ENCODE results near the gene THAP4. TPM values are rescaled to one million over a fixed set of nuclear protein-coding genes. Genes with fewer than 3 reads are reported as not detected.

Gene THAP4
- total RNA-seq, 1 donor from 2014 or later, result 68.8 TPM

DNA sequence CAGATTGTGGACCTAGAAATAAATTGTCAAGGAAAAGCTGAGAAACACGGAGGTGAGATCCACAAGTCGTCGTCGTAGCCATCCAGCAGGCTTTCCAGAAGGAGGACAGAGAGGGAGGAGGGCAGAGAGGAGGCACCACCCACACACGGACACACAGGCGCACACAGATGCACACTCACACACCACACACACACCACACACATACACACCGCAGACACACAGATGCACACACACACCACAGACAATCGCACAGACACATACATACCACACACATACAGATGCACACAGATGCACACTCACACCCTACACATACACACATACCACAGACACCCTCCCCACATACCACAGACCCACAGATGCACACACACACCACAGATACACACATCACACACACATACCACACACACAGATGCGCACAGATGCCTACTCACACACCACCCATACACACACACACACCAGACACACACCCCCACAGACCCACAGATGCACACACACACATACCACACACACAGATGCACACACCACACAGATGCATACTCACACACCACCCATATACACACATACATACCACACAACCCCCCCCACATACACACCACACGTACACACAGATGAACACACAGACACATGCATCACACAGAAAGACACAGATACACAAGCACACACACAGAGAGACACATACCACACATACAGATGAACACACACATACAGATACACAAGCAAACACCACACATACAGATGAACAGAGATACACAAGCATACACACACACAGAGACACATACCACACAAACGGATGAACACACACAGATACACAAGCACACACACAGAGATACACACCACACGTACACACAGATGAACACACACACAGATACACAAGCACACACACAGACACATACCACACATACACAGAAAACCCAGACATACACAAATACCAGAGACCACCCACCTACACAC, 91.2 kb downstream of the THAP4 start:
- intact Hi-C loops (cut with micrococcal nuclease), result no loop called here
- Histone ChIP-seq H3K27me3 (ENCODE audit: low read depth) (peaks cover 52% of the 10 kb centered on the region), H3K4me1 (peaks cover 35% of the 10 kb centered on the region), H3K4me3 (no peak overlapping the region), H3K36me3 (no peaks in the 10 kb centered on the region), H3K9me3 (replicated peaks) (no peaks in the 10 kb centered on the region), H3K27ac (replicated peaks) (no peak overlapping the region)
- DNase-seq, result no peak
- TF ChIP-seq, protein P1, sequence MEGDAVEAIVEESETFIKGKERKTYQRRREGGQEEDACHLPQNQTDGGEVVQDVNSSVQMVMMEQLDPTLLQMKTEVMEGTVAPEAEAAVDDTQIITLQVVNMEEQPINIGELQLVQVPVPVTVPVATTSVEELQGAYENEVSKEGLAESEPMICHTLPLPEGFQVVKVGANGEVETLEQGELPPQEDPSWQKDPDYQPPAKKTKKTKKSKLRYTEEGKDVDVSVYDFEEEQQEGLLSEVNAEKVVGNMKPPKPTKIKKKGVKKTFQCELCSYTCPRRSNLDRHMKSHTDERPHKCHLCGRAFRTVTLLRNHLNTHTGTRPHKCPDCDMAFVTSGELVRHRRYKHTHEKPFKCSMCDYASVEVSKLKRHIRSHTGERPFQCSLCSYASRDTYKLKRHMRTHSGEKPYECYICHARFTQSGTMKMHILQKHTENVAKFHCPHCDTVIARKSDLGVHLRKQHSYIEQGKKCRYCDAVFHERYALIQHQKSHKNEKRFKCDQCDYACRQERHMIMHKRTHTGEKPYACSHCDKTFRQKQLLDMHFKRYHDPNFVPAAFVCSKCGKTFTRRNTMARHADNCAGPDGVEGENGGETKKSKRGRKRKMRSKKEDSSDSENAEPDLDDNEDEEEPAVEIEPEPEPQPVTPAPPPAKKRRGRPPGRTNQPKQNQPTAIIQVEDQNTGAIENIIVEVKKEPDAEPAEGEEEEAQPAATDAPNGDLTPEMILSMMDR (IDR thresholded peaks at IDR 0.05; ENCODE audit: borderline replicate concordance), result no peak

DNA sequence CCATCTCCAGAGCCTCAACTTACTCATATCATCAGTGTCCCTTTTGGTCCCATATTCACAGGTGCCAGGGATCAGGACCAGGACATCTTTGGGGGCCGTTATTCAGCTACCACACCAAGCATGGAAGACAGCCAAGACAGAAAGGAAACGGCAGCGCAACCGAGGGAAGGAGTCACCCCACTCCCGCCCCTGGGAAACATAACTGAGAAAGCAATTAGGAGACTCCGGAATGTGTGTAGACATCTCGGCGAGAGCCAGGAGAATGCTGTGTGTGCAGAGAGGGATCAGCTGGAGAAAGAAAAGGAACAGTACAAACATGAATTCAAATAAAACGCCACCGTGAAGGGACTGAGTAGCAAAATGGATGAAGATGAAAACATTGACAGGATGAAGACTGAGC, 91.9 kb downstream of the THAP4 start:
- Histone ChIP-seq H3K4me1 (peaks cover 42% of the 10 kb centered on the region), H3K9me3 (replicated peaks) (no peaks in the 10 kb centered on the region), H3K27me3 (ENCODE audit: low read depth) (peaks cover 53% of the 10 kb centered on the region), H3K36me3 (no peaks in the 10 kb centered on the region), H3K4me3 (no peak overlapping the region), H3K27ac (replicated peaks) (no peak overlapping the region)
- intact Hi-C loops (cut with micrococcal nuclease), result no loop called here
- TF ChIP-seq, protein P1 (IDR thresholded peaks at IDR 0.05; ENCODE audit: borderline replicate concordance), result no peak
- DNase-seq, result no peak

DNA sequence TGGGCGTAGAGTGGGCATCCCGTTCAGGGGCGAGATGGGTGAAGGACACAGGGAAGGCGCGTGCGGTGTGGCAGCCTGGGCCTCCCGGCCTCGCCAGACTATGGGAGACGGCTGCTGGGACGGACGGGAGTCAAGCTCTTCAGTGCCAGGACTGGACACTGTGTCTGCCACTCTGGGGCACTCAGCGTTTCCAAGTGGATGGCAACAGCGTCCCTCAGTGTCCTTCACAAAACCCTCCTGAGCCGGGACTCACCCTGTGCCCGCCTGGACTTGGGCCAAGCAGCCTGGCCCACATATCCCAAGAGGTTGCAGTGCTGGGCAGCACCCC, 94.7 kb downstream of the THAP4 start:
- TF ChIP-seq, protein P1 (IDR thresholded peaks at IDR 0.05; ENCODE audit: borderline replicate concordance), result no peak
- Histone ChIP-seq H3K27ac (replicated peaks) (no peak overlapping the region), H3K9me3 (replicated peaks) (no peaks in the 10 kb centered on the region), H3K27me3 (ENCODE audit: low read depth) (peaks cover 43% of the 10 kb centered on the region), H3K4me3 (peak overlapping the region; percentile 61), H3K4me1 (peaks cover 40% of the 10 kb centered on the region), H3K36me3 (no peaks in the 10 kb centered on the region)
- intact Hi-C loops (cut with micrococcal nuclease), result no loop called here
- DNase-seq, result no peak

DNA sequence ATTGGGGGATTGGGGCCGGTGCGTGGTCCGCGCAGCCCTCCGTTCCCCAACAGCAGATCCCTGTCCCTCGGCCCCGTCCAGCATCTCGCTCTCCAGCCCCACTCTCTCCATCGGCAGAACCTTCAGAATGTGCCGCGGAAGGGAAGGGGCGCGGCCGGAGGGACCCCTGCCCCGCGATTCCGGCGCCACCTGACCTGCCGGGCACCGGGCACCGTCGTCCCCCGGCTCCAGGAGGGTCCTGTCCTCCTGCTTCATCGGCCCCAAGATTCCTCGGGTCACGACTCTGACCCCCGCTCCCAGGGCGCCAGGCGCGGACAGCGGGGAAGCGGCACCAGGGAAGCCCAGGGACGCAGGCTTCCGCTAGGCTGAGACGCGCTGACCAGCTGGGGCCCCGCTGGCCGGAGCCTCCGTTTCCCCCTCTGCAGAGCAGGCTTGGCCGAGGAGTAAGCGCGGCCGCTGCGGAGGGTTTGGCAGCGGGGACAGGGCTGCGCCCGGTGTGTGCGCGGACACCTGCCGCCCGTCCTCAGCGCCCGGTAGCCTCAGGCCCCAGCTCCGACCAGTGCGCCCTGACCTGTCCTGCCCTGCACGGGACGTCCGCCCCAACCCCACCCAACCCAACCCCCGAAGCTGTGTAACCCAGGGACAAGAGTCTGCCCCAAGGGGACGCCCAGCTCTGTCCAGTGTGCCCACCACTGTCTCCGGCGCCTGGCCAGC, 95.2 kb downstream of the THAP4 start:
- H3K27ac ChIP-seq (replicated peaks), result no peak overlapping the region
- H3K9me3 ChIP-seq (replicated peaks), result no peaks in the 10 kb centered on the region
- peaks cover 35% of the 10 kb centered on the region for H3K4me1 ChIP-seq
- intact Hi-C loops (cut with micrococcal nuclease), result no loop called here
- H3K27me3 ChIP-seq (ENCODE audit: low read depth), result peaks cover 37% of the 10 kb centered on the region
- no peak for DNase-seq
- no peaks in the 10 kb centered on the region for H3K36me3 ChIP-seq
- peak overlapping the region; percentile 61 for H3K4me3 ChIP-seq
- TF ChIP-seq, protein P1 (IDR thresholded peaks at IDR 0.05; ENCODE audit: borderline replicate concordance), result no peak

DNA sequence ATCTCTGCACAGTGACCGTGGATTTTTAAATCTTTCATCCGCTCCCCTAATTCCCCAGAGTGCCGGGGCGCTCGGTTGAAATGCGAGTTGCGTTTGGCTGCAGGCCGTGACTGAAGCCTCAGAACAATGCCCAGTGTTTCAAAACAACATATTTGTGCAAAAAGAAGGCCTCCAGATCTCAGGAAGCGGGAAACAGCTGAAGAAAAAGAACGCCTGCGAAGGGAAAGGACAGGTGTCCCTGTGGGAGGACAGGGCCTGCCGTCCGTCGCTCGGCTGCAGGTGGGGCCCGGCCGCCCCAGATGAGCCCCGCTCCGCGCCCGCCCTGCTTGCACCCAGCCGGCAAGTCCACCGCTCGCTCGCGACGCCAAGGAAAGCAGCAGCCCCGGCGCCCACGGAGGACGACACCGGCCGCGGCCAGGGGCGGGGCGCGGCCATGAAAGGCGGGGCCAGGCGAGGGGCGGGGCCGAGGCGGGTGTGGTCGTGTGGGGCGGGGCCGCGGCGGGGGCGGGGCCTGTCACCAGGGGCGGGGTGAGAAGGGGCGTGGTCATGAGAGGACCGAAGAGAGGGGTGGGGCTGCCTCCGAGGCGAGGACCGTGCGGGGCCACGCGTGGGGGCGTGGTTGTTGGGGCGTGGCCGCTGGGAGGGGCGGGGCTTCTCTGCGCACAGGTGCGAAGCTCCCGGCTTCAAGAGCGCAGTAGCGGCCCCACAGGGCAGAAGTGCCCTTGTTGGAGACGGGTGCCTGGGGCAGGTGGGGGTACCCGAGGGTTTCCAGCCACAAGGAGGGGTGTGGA, 96.0 kb downstream of the THAP4 start:
- peak overlapping the region; percentile 61 for H3K4me3 ChIP-seq

More for the DNA sequence above, 96.0 kb downstream of the THAP4 start:
- H3K36me3 ChIP-seq, result no peaks in the 10 kb centered on the region
- peaks cover 31% of the 10 kb centered on the region for H3K27me3 ChIP-seq (ENCODE audit: low read depth)
- peak; percentile 46 for DNase-seq
- H3K27ac ChIP-seq (replicated peaks), result peak overlapping the region; percentile 55
- H3K4me1 ChIP-seq, result peaks cover 29% of the 10 kb centered on the region
- intact Hi-C loops (cut with micrococcal nuclease), result no loop called here
- H3K9me3 ChIP-seq (replicated peaks), result no peaks in the 10 kb centered on the region
- TF ChIP-seq, protein P1 (IDR thresholded peaks at IDR 0.05; ENCODE audit: borderline replicate concordance), result no peak

All from left ventricle myocardium inferior (tissue), 1 donor.